Kidney (tissue), 22 donors: ENCODE results near the gene EIF4ENIF1. TPM values are rescaled to one million over a fixed set of nuclear protein-coding genes. Genes with fewer than 3 reads are reported as not detected.

Experiments
- DNase-seq, 5 donors: peaks; one replicate each; pipeline ENCODE4 v3.0.0-alpha.2; 2013 to 2020
- FAIRE-seq: peaks from 2 replicates; lab custom pipeline; 2012; peaks lifted over from hg19 to GRCh38; lab: Jason Lieb, UNC
- H3K27ac ChIP-seq, 2 donors: one replicate each; pipeline ENCODE4 v1.7.0; 2013; ENCODE audit warnings: low read depth in 2 of 2, low read length in 2 of 2, inconsistent platforms in 1 of 2
- H3K27me3 ChIP-seq: one replicate; pipeline ENCODE4 v1.7.1; 2013; ENCODE audit warnings: low read length, inconsistent platforms; ENCODE audit not compliant: control insufficient read depth, insufficient read depth
- H3K36me3 ChIP-seq, 3 donors: one replicate each; pipeline versions ENCODE4 v1.7.0 to v1.7.1; 2013; ENCODE audit warnings: low read length in 3 of 3, control low read depth in 1 of 3, inconsistent platforms in 1 of 3; ENCODE audit not compliant: insufficient read depth in 3 of 3, control insufficient read depth in 2 of 3
- H3K4me1 ChIP-seq, 3 donors: one replicate each; pipeline versions ENCODE4 v1.7.0 to v1.7.1; 2013; ENCODE audit warnings: low read length in 3 of 3, inconsistent platforms in 1 of 3, low read depth in 1 of 3; ENCODE audit not compliant: control insufficient read depth in 2 of 3, insufficient read depth in 2 of 3
- H3K4me3 ChIP-seq, 3 donors: one replicate each; pipeline versions ENCODE4 v1.7.0 to v1.8.1; 2013; ENCODE audit warnings: low read length in 3 of 3, control low read depth in 1 of 3, inconsistent platforms in 1 of 3
- H3K9ac ChIP-seq, 3 donors: one replicate each; pipeline versions ENCODE4 v1.7.0 to v1.7.1; 2013; ENCODE audit warnings: low read length in 3 of 3, control low read depth in 1 of 3, inconsistent platforms in 1 of 3
- H3K9me3 ChIP-seq, 3 donors: one replicate each; pipeline versions ENCODE4 v1.7.0 to v1.7.1; 2013; ENCODE audit warnings: low read length in 3 of 3, control low read depth in 1 of 3, inconsistent platforms in 1 of 3; ENCODE audit not compliant: control insufficient read depth in 2 of 3, insufficient read depth in 1 of 3
- CTCF ChIP-seq: IDR thresholded peaks from 3 replicates; pipeline ENCODE4 v1.5.1; 2012; ENCODE audit warnings: mild to moderate bottlenecking, moderate library complexity, borderline replicate concordance; ENCODE audit not compliant: insufficient read depth; ENCODE audit errors: extremely low read depth
- intact Hi-C: fragments of 100-400 bp; cut with DNase I; formaldehyde crosslinking; loops from one replicate; pipeline ENCODE4 v1.11.1; 2022
- long read RNA-seq, 10 donors: library from polyadenylated mRNA in 1 of 10; unstranded in 1 of 10; transcript quantifications; one replicate each; pipeline ENCODE4 v2.0.0 and lab custom pipeline, GENCODE V29; 2021 to 2026
- polyA plus RNA-seq: library from polyadenylated mRNA; stranded (reverse); fragments of 350-450 nt; fragmentation: Illumina TruSeq; extraction: RNeasy Lipid Tissue Mini Kit (QIAGEN cat#74804); gene quantifications from one replicate; pipeline ENCODE4 v1.2.3, GENCODE V29; 2014; ENCODE audit warnings: low read depth, low replicate concordance; ENCODE audit not compliant: insufficient read depth
- total RNA-seq: library from RNA; stranded (reverse); fragmentation: NEBNext Ultra II Directional; extraction: Animal tissue kit (Norgen Biotek cat#: 25700); gene quantifications from one replicate; pipeline ENCODE4 v1.2.1, GENCODE V29; 2021
- donor health status: control.
- donor health status: control.
- donor health status: control.
- donor health status: control.
- donor health status: control.
- donor health status: DM: yes; HTN: yes; CAD: no.
- donor health status: Normal renal cell carcinoma (clear cell type).

The EIF4ENIF1 gene
- total RNA-seq: 39.1 TPM
- polyA plus RNA-seq: 13.8 TPM
- long read RNA-seq, donor 1, partial matches to known transcripts: 5 of 7 reads
- long read RNA-seq, donor 1, other reads (novel, unspliced or antisense): 0 of 7 reads
- long read RNA-seq, donor 2, partial matches to known transcripts: 5 of 5 reads
- long read RNA-seq, donor 2, other reads (novel, unspliced or antisense): 0 of 5 reads
- long read RNA-seq, donor 3: 0 reads
- long read RNA-seq, donor 4, partial matches to known transcripts: 0 of 1 reads
- long read RNA-seq, donor 4, other reads (novel, unspliced or antisense): 0 of 1 reads
- long read RNA-seq, donor 5: 0 reads
- long read RNA-seq, donor 6, partial matches to known transcripts: 0 of 1 reads
- long read RNA-seq, donor 6, other reads (novel, unspliced or antisense): 0 of 1 reads
- long read RNA-seq, donor 7, transcript EIF4ENIF1-201 (19 exons, 3,544 nt): major isoform, 5 of 27 reads
- long read RNA-seq, donor 7, partial matches to known transcripts: 16 of 27 reads
- long read RNA-seq, donor 7, other reads (novel, unspliced or antisense): 6 of 27 reads
- long read RNA-seq, donor 8: 0 reads
- long read RNA-seq, donor 9, partial matches to known transcripts: 0 of 1 reads
- long read RNA-seq, donor 9, other reads (novel, unspliced or antisense): 0 of 1 reads
- long read RNA-seq, donor 10, partial matches to known transcripts: 5 of 6 reads
- long read RNA-seq, donor 10, other reads (novel, unspliced or antisense): 0 of 6 reads

GRCh38 chr22:31489632-31490495 is at the start of gene EIF4ENIF1:
Gene EIF4ENIF1, minus strand, starts transcription at chr22:31489842. Its CDS starts 1,124 bp downstream, at chr22:31488718.
- no peak for FAIRE-seq
- TF ChIP-seq CTCF: no peak
- no peaks in the 10 kb centered on the region for H3K27me3 ChIP-seq
- H3K4me3 ChIP-seq: peak within 1 kb of the TSS; percentile 85 to 88 (median 86)
- H3K27ac ChIP-seq: peak within 1 kb of the TSS; percentile 96 to 97
- DNase-seq: peak; percentile 90 to 96 (median 93)
- H3K4me1 ChIP-seq: peaks cover 0 to 13% (median 9%) of the 10 kb centered on the region in 3 donors
- intact Hi-C loops: no loop called here
- peaks cover 0 to 7% (median 5%) of the 10 kb centered on the region in 3 donors for H3K36me3 ChIP-seq
- H3K9ac ChIP-seq: peak within 1 kb of the TSS; percentile 88 to 96 (median 91)
- no peaks in the 10 kb centered on the region for H3K9me3 ChIP-seq

- DNase-seq: no peak
- no peaks in the 10 kb centered on the region for H3K36me3 ChIP-seq
- intact Hi-C loops: no loop called here
- no peaks in the 10 kb centered on the region for H3K9me3 ChIP-seq
- H3K9ac ChIP-seq: no peak overlapping the region
- no peak for FAIRE-seq
- H3K27me3 ChIP-seq: no peaks in the 10 kb centered on the region
- H3K4me1 ChIP-seq: no peaks in the 10 kb centered on the region
- H3K4me3 ChIP-seq: no peak overlapping the region
- no peak overlapping the region for H3K27ac ChIP-seq
- no peak for TF ChIP-seq CTCF
Observed at GRCh38 chr22:31538815-31539214, 49.2 kb upstream of the EIF4ENIF1 start.

- H3K4me3 ChIP-seq: no peak overlapping the region
- FAIRE-seq: no peak
- no peak overlapping the region for H3K27ac ChIP-seq
- no peak overlapping the region for H3K9ac ChIP-seq
- no peak for DNase-seq
- no peaks in the 10 kb centered on the region for H3K27me3 ChIP-seq
- no peaks in the 10 kb centered on the region for H3K36me3 ChIP-seq
- H3K4me1 ChIP-seq: no peaks in the 10 kb centered on the region
- H3K9me3 ChIP-seq: no peaks in the 10 kb centered on the region
- TF ChIP-seq CTCF: no peak
- intact Hi-C loops: no loop called here
Observed at GRCh38 chr22:31537019-31537535, 47.4 kb upstream of the EIF4ENIF1 start.
